WTC11 (cell line): Measurements from ENCODE around the gene EGFR. TPM values are rescaled to one million over a fixed set of nuclear protein-coding genes. Genes with fewer than 3 reads are reported as not detected.

Source experiments
- ATAC-seq: fragments of 200-7000 bp; cut with Tn5 transposase; 2 replicates; pipeline ENCODE4 v1.10.0; 2021; ENCODE audit warnings: mild to moderate bottlenecking, moderate library complexity
- CTCF ChIA-PET: fragments of 300-600 bp; sonication (Branson Sonifier 250); formaldehyde crosslinking; loops from one replicate; lab custom pipeline; 2021; ENCODE audit warnings: antibody characterized with exemption; lab: Charles Lee
- POLR2A ChIA-PET: fragments of 350-600 bp; sonication (Branson Sonifier 250); formaldehyde crosslinking; loops from one replicate; lab custom pipeline; 2021; ENCODE audit warnings: antibody characterized with exemption; lab: Charles Lee
- DNase-seq: peaks from one replicate; pipeline ENCODE4 v3.0.0; 2021; ENCODE audit warnings: low spot score
- H3K27ac Mint-ChIP-seq: 2 replicates; pipeline ENCODE4 v1.8.0; 2021; ENCODE audit warnings: mixed read lengths
- H3K27me3 Mint-ChIP-seq: 2 replicates; pipeline ENCODE4 v1.8.0; 2021; ENCODE audit warnings: low read depth, mild to moderate bottlenecking, moderate library complexity, mixed read lengths
- H3K36me3 Mint-ChIP-seq: 2 replicates; pipeline ENCODE4 v1.8.0; 2021; ENCODE audit warnings: mixed read lengths
- H3K4me1 Mint-ChIP-seq: 2 replicates; pipeline ENCODE4 v1.8.0; 2022; ENCODE audit warnings: mixed read lengths
- H3K4me3 Mint-ChIP-seq: 2 replicates; pipeline ENCODE4 v1.8.0; 2021; ENCODE audit warnings: mild to moderate bottlenecking, moderate library complexity, mixed read lengths
- H3K9me3 Mint-ChIP-seq: 2 replicates; pipeline ENCODE4 v1.8.0; 2021; ENCODE audit warnings: mixed read lengths
- AFF4 ChIP-seq: sonication (generic); formaldehyde crosslinking; IDR thresholded peaks from 2 replicates; pipeline ENCODE4 v1.8.1; 2023; ENCODE audit warnings: mild to moderate bottlenecking, missing genetic modification reagents, borderline replicate concordance
- ARID4B ChIP-seq: sonication (generic); formaldehyde crosslinking; IDR thresholded peaks from 2 replicates; pipeline ENCODE4 v1.8.0; 2023; ENCODE audit warnings: missing genetic modification reagents, mild to moderate bottlenecking, borderline replicate concordance
- CBFB ChIP-seq: sonication (generic); formaldehyde crosslinking; IDR thresholded peaks from 2 replicates; pipeline ENCODE4 v1.8.1; 2022; ENCODE audit warnings: mild to moderate bottlenecking, low read depth, missing genetic modification reagents
- NFYB ChIP-seq: sonication (generic); formaldehyde crosslinking; conservative IDR thresholded peaks from 2 replicates; pipeline ENCODE4 v1.8.0; 2022; ENCODE audit warnings: low read depth, missing genetic modification reagents
- NR3C1 ChIP-seq: sonication (generic); formaldehyde crosslinking; conservative IDR thresholded peaks from 2 replicates; pipeline ENCODE4 v1.8.1; 2023; ENCODE audit warnings: low read depth, mild to moderate bottlenecking, missing genetic modification reagents
- ZNF121 ChIP-seq: sonication (generic); formaldehyde crosslinking; IDR thresholded peaks from 2 replicates; pipeline ENCODE4 v1.8.0; 2023; ENCODE audit warnings: missing genetic modification reagents
- ZNF138 ChIP-seq: sonication (generic); formaldehyde crosslinking; conservative IDR thresholded peaks from 2 replicates; pipeline ENCODE4 v1.8.1; 2022; ENCODE audit warnings: mild to moderate bottlenecking, moderate library complexity, missing genetic modification reagents
- ZNF232 ChIP-seq: sonication (generic); formaldehyde crosslinking; IDR thresholded peaks from 2 replicates; pipeline ENCODE4 v1.8.0; 2022; ENCODE audit warnings: mild to moderate bottlenecking, missing genetic modification reagents
- ZNF317 ChIP-seq: sonication (generic); formaldehyde crosslinking; IDR thresholded peaks from 2 replicates; pipeline ENCODE4 v1.8.1; 2023; ENCODE audit warnings: low read depth, mild to moderate bottlenecking, moderate library complexity, missing genetic modification reagents, borderline replicate concordance
- total RNA-seq: library from RNA; stranded (reverse); gene quantifications from 3 replicates; pipeline ENCODE4 v1.2.3, GENCODE V29; 2021
- TF ChIP-seq, protein P1 (sequence below): sonication (generic); formaldehyde crosslinking; IDR thresholded peaks from 2 replicates; pipeline ENCODE4 v1.8.1; 2023; ENCODE audit warnings: mild to moderate bottlenecking, missing genetic modification reagents, moderate library complexity
- TF ChIP-seq, protein P2 (sequence below): fragments of 250-450 bp; sonication (Bioruptor Pico); IDR thresholded peaks from 2 replicates; pipeline ENCODE4 v1.8.0; 2021; ENCODE audit warnings: mild to moderate bottlenecking

The EGFR gene
- total RNA-seq, 1 experiment from 2014 or later, result 5.9 TPM

DNA sequence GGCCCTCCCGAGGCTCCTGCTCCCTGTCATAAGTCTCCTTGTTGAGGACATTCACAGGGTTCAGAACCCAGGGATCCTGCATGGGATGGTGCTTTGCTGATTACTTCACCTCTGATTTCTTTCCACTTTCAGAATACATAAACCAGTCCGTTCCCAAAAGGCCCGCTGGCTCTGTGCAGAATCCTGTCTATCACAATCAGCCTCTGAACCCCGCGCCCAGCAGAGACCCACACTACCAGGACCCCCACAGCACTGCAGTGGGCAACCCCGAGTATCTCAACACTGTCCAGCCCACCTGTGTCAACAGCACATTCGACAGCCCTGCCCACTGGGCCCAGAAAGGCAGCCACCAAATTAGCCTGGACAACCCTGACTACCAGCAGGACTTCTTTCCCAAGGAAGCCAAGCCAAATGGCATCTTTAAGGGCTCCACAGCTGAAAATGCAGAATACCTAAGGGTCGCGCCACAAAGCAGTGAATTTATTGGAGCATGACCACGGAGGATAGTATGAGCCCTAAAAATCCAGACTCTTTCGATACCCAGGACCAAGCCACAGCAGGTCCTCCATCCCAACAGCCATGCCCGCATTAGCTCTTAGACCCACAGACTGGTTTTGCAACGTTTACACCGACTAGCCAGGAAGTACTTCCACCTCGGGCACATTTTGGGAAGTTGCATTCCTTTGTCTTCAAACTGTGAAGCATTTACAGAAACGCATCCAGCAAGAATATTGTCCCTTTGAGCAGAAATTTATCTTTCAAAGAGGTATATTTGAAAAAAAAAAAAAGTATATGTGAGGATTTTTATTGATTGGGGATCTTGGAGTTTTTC, 186.5 kb downstream of the EGFR start:
- Mint-ChIP-seq H3K36me3 (peaks cover 3% of the 10 kb centered on the region; the same call in 1 of the 2 replicates), H3K27ac (no peak overlapping the region), H3K4me3 (no peak overlapping the region), H3K27me3 (no peaks in the 10 kb centered on the region), H3K9me3 (no peaks in the 10 kb centered on the region), H3K4me1 (peaks cover 3% of the 10 kb centered on the region; the same call in 1 of the 2 replicates)
- ChIA-PET CTCF (no interaction called here), POLR2A (no interaction called here)
- no peak for DNase-seq
- ATAC-seq, result no peak
- TF ChIP-seq ZNF138 (CRISPR knock-in tag) (no peak), ARID4B (CRISPR knock-in tag) (no peak), NFYB (no peak)

GRCh38 chr7:55206235-55207029, 187.6 kb downstream of the EGFR start:
- ChIA-PET CTCF (interaction anchor here (1.0 kb wide), 1 partner anchor 49 kb away, joined by 3 read pairs; no protein-coding TSS in a partner anchor), POLR2A (no interaction called here)
- Mint-ChIP-seq H3K27ac (no peak overlapping the region), H3K4me1 (peaks cover 6% of the 10 kb centered on the region; the same call in 1 of the 2 replicates), H3K27me3 (no peaks in the 10 kb centered on the region)
- TF ChIP-seq ZNF317, result no peak
- TF ChIP-seq NR3C1 (CRISPR knock-in tag), result no peak
- TF ChIP-seq, protein P1, sequence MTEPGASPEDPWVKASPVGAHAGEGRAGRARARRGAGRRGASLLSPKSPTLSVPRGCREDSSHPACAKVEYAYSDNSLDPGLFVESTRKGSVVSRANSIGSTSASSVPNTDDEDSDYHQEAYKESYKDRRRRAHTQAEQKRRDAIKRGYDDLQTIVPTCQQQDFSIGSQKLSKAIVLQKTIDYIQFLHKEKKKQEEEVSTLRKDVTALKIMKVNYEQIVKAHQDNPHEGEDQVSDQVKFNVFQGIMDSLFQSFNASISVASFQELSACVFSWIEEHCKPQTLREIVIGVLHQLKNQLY, result no peak
- TF ChIP-seq AFF4 (CRISPR knock-in tag), result no peak
- TF ChIP-seq, protein P2, sequence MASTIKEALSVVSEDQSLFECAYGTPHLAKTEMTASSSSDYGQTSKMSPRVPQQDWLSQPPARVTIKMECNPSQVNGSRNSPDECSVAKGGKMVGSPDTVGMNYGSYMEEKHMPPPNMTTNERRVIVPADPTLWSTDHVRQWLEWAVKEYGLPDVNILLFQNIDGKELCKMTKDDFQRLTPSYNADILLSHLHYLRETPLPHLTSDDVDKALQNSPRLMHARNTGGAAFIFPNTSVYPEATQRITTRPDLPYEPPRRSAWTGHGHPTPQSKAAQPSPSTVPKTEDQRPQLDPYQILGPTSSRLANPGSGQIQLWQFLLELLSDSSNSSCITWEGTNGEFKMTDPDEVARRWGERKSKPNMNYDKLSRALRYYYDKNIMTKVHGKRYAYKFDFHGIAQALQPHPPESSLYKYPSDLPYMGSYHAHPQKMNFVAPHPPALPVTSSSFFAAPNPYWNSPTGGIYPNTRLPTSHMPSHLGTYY (CRISPR knock-in tag), result no peak
- no peak for TF ChIP-seq CBFB
- TF ChIP-seq ZNF121 (CRISPR knock-in tag), result no peak
- no peak for TF ChIP-seq ZNF232
- TF ChIP-seq, all 79 proteins: peak for 0
- Mint-ChIP-seq H3K9me3 (no peaks in the 10 kb centered on the region), H3K4me3 (no peak overlapping the region), H3K36me3 (peaks cover 3% of the 10 kb centered on the region; the same call in 1 of the 2 replicates)
- DNase-seq, result no peak
- no peak for ATAC-seq
